PFSK-1 (cell line): ENCODE measurements around the gene G6PC1.

ENCODE experiments used
- FOXP2 ChIP-seq: optimal IDR thresholded peaks from 2 replicates; pipeline ENCODE3; 2011; ENCODE audit warnings: borderline replicate concordance, control low read depth, inconsistent platforms; ENCODE audit not compliant: insufficient read depth; ENCODE audit errors: extremely low read length, extremely low read depth
- POLR2AphosphoS5 ChIP-seq: IDR thresholded peaks from 2 replicates; pipeline ENCODE4 v1.6.1; 2012; ENCODE audit warnings: low read depth, mild to moderate bottlenecking, control low read depth, low read length, moderate library complexity
- REST ChIP-seq, 2 experiments: IDR thresholded peaks; 2 replicates each; pipeline versions ENCODE4 v1.6.1 to v1.8.0; 2011 to 2012; ENCODE audit warnings: low read depth in 2 of 2, low read length in 2 of 2, control low read depth in 1 of 2, inconsistent platforms in 1 of 2, mild to moderate bottlenecking in 1 of 2, moderate library complexity in 1 of 2; ENCODE audit not compliant: insufficient read depth in 1 of 2
- SIN3A ChIP-seq: IDR thresholded peaks from 2 replicates; pipeline ENCODE4 v1.6.1; 2012; ENCODE audit warnings: mild to moderate bottlenecking, low read length, moderate library complexity, borderline replicate concordance; ENCODE audit not compliant: insufficient read depth
- TAF1 ChIP-seq: IDR thresholded peaks from 2 replicates; pipeline ENCODE4 v1.6.1; 2012; ENCODE audit warnings: low read length, control low read depth, borderline replicate concordance; ENCODE audit not compliant: insufficient read depth

Gene G6PC1

GRCh38 chr17:42878123-42878880 lies 22.3 kb upstream of the G6PC1 start:
- TF ChIP-seq SIN3A (no peak), REST (IDR thresholded peaks at IDR 0.05; ENCODE audit: insufficient read depth in 1 of 2, low read depth in 2 of 2, low read length in 2 of 2) (no peak), POLR2AphosphoS5 (no peak), FOXP2 (no peak)

DNA sequence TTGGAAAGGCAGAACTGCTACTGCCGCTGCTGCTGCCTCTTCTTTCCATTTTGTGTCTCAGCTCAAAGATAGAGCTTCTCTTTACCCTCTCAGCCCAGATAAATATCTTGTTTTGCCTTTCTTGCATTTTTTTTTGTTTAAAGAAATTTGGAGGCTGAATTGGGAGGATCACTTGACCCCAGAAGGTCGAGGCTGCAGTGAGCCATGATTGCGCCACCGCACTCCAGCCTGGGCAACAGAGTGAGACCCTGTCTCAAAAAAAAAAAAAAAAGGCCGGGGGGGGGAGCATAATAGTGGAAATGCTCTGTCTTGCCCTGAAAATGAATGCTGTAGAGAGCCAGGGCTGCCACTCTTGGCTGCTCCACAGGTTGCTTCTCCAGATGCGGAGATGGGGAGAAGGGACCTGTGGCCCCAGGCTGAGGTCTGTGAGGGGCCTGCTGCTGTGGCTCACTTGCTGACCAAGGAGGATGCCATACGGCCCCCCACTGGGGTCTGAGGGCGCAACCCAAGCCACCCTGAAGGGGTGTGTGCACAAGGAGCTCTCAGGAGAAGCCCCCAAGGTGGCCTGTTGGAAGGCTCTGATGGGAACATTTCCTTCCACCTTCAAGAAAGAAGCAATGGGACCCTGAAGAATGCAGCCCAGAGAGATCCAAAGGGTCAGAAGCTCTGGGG lies 21.5 kb upstream of the G6PC1 start:
- no peak for TF ChIP-seq REST (IDR thresholded peaks at IDR 0.05; ENCODE audit: insufficient read depth in 1 of 2, low read depth in 2 of 2, low read length in 2 of 2)
- no peak for TF ChIP-seq SIN3A
- no peak for TF ChIP-seq POLR2AphosphoS5
- no peak for TF ChIP-seq FOXP2
- TF ChIP-seq TAF1 = no peak

GRCh38 chr17:42879596-42879985 lies 21.0 kb upstream of the G6PC1 start:
- no peak for TF ChIP-seq POLR2AphosphoS5
- TF ChIP-seq TAF1 = no peak
- TF ChIP-seq FOXP2 = no peak
- TF ChIP-seq REST (IDR thresholded peaks at IDR 0.05; ENCODE audit: insufficient read depth in 1 of 2, low read depth in 2 of 2, low read length in 2 of 2) = no peak
- no peak for TF ChIP-seq SIN3A

DNA sequence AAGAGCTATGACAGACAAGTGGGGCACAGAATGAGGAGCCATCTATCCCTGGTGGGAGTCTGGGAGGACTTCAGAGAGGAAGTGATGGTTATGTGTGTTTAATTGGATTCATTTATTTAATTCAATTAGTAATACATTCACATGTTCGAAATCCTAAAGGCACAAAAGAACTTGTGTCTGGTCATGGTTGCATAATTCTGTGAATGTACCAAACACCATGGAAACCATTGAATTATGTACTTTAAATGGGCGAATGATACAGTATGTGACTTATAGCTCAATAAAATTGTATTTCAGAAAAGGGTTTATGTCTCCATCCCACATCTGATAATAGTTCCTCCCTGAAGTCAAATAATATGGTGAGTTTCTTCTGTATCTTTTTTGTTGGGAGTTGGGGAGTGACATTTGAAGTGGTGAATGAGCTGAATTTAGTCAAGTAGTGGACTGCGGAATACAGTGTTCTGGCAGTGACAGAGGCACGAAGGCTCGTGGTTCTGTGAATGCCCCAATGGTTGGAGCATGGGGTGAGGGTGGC lies 19.8 kb upstream of the G6PC1 start:
- no peak for TF ChIP-seq TAF1

GRCh38 chr17:42882166-42882565 lies 18.4 kb upstream of the G6PC1 start:
- TF ChIP-seq POLR2AphosphoS5 (no peak), TAF1 (no peak), FOXP2 (no peak), SIN3A (no peak), REST (IDR thresholded peaks at IDR 0.05; ENCODE audit: insufficient read depth in 1 of 2, low read depth in 2 of 2, low read length in 2 of 2) (no peak)
